Measurements from ENCODE around the gene MCFD2.
"Not testable (repeated sequence)": the region's sequence is repeated elsewhere in the genome, so short reads cannot be mapped to it uniquely, and the experiment has no call there.

Gene MCFD2

DNA sequence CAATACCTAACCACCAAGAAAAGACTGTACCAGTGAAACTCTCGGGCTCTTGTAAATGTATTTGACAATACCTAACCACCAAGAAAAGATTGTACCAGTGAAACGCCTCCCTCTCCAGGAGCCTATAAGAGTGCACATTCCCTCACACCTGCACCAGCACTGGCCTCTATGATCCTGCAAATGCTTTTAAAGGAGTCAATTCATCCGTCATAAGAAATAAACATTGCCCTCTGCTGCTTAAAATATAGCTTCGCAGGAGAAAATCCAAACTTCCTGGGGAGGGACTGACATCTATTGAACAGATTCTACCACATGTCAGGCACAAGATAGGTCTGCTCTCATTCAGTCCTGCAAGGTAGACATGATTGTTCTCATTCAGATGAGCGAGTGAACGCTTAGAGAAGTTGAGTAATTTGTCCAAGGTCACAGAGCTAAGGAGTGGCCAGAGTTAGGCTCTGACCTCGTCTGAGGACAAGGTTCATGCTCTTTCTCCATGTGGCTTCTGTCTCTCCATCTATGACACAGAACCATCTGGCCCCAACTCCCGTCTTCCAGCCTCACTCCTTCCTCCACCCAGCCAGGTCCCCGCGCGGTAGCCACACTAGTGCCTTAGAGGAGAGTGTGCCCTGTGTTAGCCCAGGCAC, 38.7 kb downstream of the MCFD2 start:
- TF ChIP-seq MAX (IDR thresholded peaks at IDR 0.05; ENCODE audit: low read depth, low read length) = 0 out of 2 replicates have a peak, but pooled peaks have one; percentile 34
- peak; percentile 36 for TF ChIP-seq CTCF (IDR thresholded peaks at IDR 0.05; ENCODE audit: low read depth, low read length)
- TF ChIP-seq MYC (IDR thresholded peaks at IDR 0.05; ENCODE audit: low read depth, low read length) = peak; percentile 51
- TF ChIP-seq POLR2A (IDR thresholded peaks at IDR 0.05; ENCODE audit: extremely low read depth, insufficient read length) = no peak
- peak; percentile 73 for DNase-seq (ENCODE audit: low read depth)
- H3K4me3 ChIP-seq (ENCODE audit: low read depth, low read length) = no peak overlapping the region

GRCh38 chr2:46875962-46876689, 39.5 kb downstream of the MCFD2 start:
- H3K4me3 ChIP-seq (ENCODE audit: low read depth, low read length) = not testable (repeated sequence)
- peak; percentile 28 for DNase-seq (ENCODE audit: low read depth)

DNA sequence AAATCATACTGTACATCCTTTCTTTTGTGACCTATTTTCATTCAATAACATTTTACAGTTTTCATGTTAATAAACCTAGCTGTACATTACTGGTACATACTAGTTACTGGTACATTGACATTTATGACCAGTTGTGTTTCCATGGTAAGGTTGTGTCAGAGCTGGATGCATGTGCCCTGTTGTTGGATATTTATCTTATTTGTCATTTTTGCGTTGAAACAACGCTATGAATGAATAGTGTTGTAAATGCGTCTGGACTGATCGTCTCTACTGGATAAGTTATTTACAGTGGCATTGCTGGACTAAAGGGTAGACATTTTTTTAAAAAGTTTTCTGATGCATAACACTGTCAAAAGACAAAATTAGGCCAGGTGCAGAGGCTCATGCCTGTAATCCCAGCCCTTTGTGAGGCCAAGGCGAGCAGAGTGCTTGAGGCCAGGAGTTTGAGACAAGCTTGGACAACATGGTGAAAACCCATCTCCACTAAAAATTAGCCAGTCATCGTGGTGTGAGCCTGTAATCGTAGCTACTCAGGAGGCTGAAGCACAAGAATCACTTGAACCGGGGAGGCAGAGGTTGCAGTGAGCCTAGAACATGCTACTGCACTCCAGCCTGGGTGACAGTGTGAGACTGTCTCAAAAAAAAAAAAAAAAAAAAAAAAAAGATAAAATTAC, 40.2 kb downstream of the MCFD2 start:
- H3K4me3 ChIP-seq (ENCODE audit: low read depth, low read length) = no peak overlapping the region
- DNase-seq (ENCODE audit: low read depth) = no peak
- TF ChIP-seq POLR2A (IDR thresholded peaks at IDR 0.05; ENCODE audit: extremely low read depth, insufficient read length) (no peak), CTCF (IDR thresholded peaks at IDR 0.05; ENCODE audit: low read depth, low read length) (no peak), MYC (IDR thresholded peaks at IDR 0.05; ENCODE audit: low read depth, low read length) (no peak), MAX (IDR thresholded peaks at IDR 0.05; ENCODE audit: low read depth, low read length) (no peak)

DNA sequence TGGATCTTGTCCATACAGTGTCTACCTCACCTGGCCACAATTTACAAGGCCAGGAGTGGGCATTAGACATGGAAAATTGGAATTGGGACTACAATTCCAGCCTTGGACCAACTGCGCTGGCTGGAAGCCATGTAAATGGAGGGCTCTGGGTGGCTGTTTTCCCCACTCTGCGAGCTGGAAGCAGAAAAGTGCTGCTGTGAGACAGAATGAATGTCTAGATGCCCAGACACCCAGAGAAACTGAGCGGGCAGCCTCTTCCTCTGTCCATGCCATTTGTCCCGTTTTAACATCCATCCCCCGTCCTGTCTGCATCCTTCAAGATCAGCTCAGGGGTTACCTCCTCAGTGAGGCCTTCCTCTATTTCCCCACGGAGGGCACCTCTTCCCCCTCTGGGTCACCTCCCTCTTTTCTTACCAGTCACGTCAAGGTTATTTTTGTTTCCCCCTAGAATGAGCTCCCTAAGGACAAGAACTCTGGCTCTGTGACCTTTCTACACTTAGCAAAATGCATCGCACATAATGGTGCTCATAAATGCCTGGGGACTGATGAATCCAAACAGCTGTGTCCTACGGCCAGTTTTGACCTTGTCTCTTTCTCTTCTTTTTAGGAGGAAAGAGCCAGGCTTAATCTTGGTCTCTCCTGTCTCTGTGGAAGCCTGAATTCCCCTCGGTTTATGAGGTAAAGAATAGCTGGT, 41.2 kb downstream of the MCFD2 start:
- no peak for DNase-seq (ENCODE audit: low read depth)
- TF ChIP-seq MYC (IDR thresholded peaks at IDR 0.05; ENCODE audit: low read depth, low read length) = no peak
- no peak overlapping the region for H3K4me3 ChIP-seq (ENCODE audit: low read depth, low read length)

GRCh38 chr2:46873604-46874068, 42.0 kb downstream of the MCFD2 start:
- no peak overlapping the region for H3K4me3 ChIP-seq (ENCODE audit: low read depth, low read length)
- TF ChIP-seq CTCF (IDR thresholded peaks at IDR 0.05; ENCODE audit: low read depth, low read length) = no peak
- TF ChIP-seq MYC (IDR thresholded peaks at IDR 0.05; ENCODE audit: low read depth, low read length) = peak; percentile 80
- peak; percentile 92 for TF ChIP-seq MAX (IDR thresholded peaks at IDR 0.05; ENCODE audit: low read depth, low read length)
- DNase-seq (ENCODE audit: low read depth) = peak; percentile 89

- DNase-seq (ENCODE audit: low read depth) = no peak
- H3K4me3 ChIP-seq (ENCODE audit: low read depth, low read length) = no peak overlapping the region
- no peak for TF ChIP-seq POLR2A (IDR thresholded peaks at IDR 0.05; ENCODE audit: extremely low read depth, insufficient read length)
- no peak for TF ChIP-seq MYC (IDR thresholded peaks at IDR 0.05; ENCODE audit: low read depth, low read length)
- no peak for TF ChIP-seq MAX (IDR thresholded peaks at IDR 0.05; ENCODE audit: low read depth, low read length)
- no peak for TF ChIP-seq CTCF (IDR thresholded peaks at IDR 0.05; ENCODE audit: low read depth, low read length)
Observed at GRCh38 chr2:46872902-46873603, 42.6 kb downstream of the MCFD2 start.

Data from NB4 (cell line).